Activated CD8-positive, alpha-beta memory T cell treated with anti-CD3 and anti-CD28 coated beads for 36 hours (primary cell): ENCODE data around the gene TIMM44. TPM values are rescaled to one million over a fixed set of nuclear protein-coding genes. Genes with fewer than 3 reads are reported as not detected.

Source experiments
- CTCF ChIA-PET: fragments of 350-600 bp; sonication (Branson Sonifier 250); formaldehyde crosslinking; loops from one replicate; lab custom pipeline; 2021; ENCODE audit warnings: antibody characterized with exemption; lab: Charles Lee
- POLR2A ChIA-PET: fragments of 350-600 bp; sonication (Branson Sonifier 250); formaldehyde crosslinking; loops from one replicate; lab custom pipeline; 2021; ENCODE audit warnings: antibody characterized with exemption; lab: Charles Lee
- total RNA-seq, 2 experiments: library from RNA; stranded (reverse); gene quantifications; one replicate each; pipeline ENCODE4 v1.2.3, GENCODE V29; 2021

Gene TIMM44
- total RNA-seq, 2 experiments from 2014 or later, result 115 to 118 TPM

DNA sequence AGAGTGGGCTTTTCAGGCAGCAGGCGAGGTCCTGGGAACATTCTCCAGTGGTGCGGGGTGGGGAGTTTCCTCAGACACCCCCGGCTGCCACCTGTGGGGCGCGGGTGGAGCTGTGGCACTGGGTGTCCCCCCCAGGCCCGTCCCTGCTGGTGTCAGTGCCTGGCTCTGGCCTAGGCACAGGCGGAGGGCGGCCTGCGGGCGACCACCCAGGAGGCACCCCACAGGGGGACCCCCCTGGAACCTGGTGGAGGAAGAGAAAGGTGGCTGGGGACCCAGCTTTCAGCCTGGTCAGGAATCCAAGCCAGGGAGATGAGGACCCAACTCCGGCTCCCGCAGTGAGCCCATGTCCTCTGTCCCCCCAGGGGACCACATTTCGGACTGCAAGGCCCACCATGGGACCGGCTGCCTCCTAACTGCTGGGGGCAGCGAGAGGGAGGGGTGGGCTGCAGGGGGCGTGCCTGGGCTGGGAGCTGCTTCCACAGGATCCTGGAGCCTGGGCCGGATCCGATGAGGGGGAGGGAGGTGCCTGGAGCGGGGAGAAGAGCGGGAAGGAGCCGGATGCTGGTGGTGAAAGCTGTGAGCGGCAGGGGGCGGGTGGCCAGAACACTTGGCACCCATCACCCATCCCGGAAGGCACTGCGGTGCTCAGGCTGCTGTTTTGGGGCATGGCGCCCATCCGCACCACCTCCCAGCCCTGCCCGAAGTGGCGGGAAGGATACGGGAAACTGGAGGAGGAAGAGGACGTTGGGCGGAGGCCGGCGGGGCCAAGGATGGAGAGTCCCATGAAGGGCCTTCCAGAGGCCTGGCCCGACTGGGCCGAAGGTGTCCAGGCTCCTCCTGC is 12.0 kb downstream of the TIMM44 start:
- ChIA-PET CTCF (interaction anchor here (1.2 kb wide), 1 partner anchor 13 kb away, joined by 3 read pairs; no protein-coding TSS in a partner anchor), POLR2A (interaction anchor here (0.6 kb wide), 1 partner anchor 162 kb away, joined by 3 read pairs; no protein-coding TSS in a partner anchor)

GRCh38 chr19:7930765-7931164 is 12.7 kb downstream of the TIMM44 start:
- POLR2A ChIA-PET, result interaction anchor here (0.6 to 4.1 kb wide), 2 partner anchors 13 to 163 kb away, joined by 3 to 21 read pairs; partner anchors contain the start of gene TIMM44
- CTCF ChIA-PET, result interaction anchor here (1.2 kb wide), 1 partner anchor 14 kb away, joined by 3 read pairs; no protein-coding TSS in a partner anchor

- ChIA-PET CTCF (interaction anchor here (1.2 kb wide), 1 partner anchor 15 kb away, joined by 3 read pairs; no protein-coding TSS in a partner anchor), POLR2A (interaction anchor here (4.1 kb wide), 1 partner anchor 14 kb away, joined by 21 read pairs; the partner anchor contains the start of gene TIMM44)
These were observed 13.4 kb downstream of the TIMM44 start for GRCh38 chr19:7930030-7930429.

DNA sequence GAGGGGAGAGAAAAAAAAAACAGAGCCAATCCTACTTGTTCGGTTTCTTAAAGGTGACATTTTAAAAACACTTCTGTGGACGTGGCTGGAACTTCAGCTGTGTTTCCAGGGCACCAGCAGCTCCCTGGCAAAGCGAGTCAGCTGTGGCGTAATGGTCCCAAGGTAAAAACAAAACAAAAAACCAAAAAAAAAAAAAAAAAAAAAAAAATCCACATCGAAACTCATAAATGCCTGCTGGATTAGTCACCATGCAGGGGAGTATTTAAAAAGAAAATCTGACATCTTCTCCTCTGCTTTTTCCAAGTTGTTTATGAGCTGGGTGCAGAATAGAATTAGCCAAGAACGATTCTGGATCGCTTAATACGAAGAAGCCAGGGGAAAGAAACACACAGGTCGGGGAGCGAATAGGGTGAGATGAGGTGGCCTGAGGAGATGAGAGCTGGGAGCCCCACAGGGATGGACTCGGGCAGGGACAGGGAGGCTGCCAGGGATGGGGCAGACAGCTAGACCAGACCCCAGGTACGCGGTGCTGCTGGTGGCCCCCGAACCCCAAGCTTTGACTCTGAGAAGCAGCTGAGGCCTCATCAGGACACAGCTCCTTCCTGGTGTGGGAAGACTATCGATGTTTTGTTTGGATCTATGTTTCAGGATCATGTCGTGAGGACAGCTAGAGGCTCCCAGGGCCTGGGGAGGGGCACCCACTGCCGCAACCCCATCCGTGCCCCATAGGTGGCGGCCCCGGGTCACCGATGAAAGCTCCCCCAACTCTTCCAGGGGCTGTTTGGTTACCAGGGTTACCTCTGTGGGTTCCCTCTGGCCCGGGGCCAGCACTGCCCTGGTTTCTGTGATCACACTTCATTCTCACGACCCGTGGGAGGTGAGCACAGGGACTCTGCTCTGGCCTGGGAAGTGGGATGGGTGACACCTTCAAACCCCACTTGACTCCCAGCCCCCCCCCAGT is 14.4 kb downstream of the TIMM44 start:
- POLR2A ChIA-PET, result interaction anchor here (0.7 to 4.1 kb wide), 2 partner anchors 15 to 127 kb away, joined by 11 to 21 read pairs; partner anchors contain the start of gene TIMM44
- CTCF ChIA-PET, result interaction anchor here (0.5 to 0.9 kb wide), 6 partner anchors 11 to 51 kb away, joined by 3 to 5 read pairs (median 3); no protein-coding TSS in a partner anchor

GRCh38 chr19:7928334-7928706 is 15.1 kb downstream of the TIMM44 start:
- POLR2A ChIA-PET, result interaction anchor here (0.6 to 4.1 kb wide), 2 partner anchors 16 to 583 kb away, joined by 3 to 21 read pairs; partner anchors contain the start of gene TIMM44

GRCh38 chr19:7927605-7928333 is 15.7 kb downstream of the TIMM44 start:
- ChIA-PET POLR2A (interaction anchor here (0.6 to 4.1 kb wide), 2 partner anchors 16 to 583 kb away, joined by 3 to 21 read pairs; partner anchors contain the start of gene TIMM44), CTCF (interaction anchor here (0.9 to 1.8 kb wide), 3 partner anchors 8 to 11 kb away, joined by 3 to 4 read pairs (median 4); no protein-coding TSS in a partner anchor)

More at GRCh38 chr19:7928334-7928706, 15.1 kb downstream of the TIMM44 start:
- CTCF ChIA-PET, result interaction anchor here (0.8 kb wide), 1 partner anchor 16 kb away, joined by 5 read pairs; no protein-coding TSS in a partner anchor

DNA sequence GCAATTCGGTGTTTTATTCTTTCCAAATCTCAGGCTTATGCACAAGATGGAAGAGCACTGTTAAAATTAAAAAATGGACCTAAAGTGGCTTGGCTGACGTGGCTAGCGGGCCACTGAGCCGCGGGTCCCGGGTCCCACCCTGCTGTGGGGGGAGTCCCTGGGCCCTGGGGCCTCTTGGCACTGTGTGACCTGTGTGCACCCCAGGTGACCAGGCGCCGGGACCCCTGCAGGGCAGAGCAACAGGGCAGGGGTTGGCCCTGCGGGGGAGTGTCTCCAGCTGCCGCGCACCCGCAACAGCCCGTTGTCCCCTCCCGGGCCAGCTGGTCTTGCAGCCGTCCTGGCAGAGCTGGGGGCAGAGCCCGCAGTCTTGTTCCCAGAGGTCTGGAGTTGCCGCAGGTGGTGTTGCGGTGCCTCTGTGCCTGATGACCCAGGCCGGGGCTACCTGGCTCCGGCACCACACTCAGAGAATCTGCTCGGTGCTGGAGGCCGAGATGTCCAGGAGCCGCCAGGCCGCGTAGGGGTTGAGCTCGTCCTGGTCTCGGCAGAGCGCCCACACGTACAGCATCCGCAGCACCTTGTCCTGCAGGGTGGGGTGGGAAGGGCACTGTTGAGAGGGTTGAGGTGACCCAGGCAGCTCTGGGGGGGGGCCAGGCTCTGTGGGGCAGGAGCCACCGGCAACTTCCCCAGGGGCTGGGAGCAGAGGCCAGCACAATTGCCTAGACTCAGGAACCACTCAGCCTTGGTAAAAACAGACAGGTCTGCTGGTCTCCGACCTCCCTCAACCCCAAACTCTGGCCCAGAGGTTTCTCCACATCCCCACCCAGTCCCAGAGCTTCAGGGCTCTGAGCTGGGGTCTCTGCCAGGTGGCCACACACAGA is 16.5 kb downstream of the TIMM44 start:
- POLR2A ChIA-PET, result interaction anchor here (0.6 to 4.1 kb wide), 2 partner anchors 17 to 56 kb away, joined by 3 to 21 read pairs; partner anchors contain the start of gene TIMM44
- CTCF ChIA-PET, result interaction anchor here (0.6 to 1.8 kb wide), 5 partner anchors 9 to 17 kb away, joined by 3 to 4 read pairs (median 3); partner anchors contain the start of gene TIMM44

DNA sequence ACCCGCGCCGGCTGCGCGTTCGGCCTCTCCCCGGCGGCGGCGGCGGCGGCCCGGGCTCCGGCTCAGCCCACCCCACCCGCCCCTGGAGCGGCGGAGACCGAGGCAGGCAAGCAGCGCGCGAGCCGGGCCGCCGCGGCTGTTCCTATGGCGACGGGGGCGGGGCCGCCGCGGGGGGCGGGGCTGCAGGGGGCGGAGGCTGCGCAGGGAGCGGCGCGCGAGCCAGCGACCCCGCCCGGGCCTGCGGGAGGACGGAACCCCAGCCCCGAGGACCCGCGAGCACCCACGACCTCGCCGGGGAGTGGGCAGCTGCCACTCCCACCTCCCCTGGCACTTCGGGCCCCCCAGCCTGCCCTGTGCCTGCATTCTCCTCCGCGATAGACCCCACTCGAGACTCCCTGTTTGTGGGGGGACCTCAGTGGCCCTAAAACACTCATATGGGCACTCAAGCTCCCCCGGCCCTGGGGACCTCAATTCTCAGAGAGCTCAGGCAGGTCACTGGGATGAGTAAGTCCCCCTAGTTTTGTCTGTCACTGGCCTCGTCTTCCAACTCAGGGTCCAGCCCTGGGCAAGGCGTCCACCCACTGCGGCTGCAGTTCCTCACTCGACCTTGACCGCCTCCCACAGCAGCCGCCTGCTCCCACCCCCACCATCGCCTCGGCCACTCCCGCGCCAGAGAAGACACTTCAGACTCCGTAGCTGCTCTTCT is 17.3 kb downstream of the TIMM44 start, which contains the start of gene CTXN1:
TSS of gene CTXN1 (minus strand) at position 115 of the 706 bp plus-strand sequence. CDS start 597 bp downstream, outside the sequence.
- POLR2A ChIA-PET, result interaction anchor here (4.1 kb wide), 1 partner anchor 18 kb away, joined by 21 read pairs; the partner anchor contains the start of gene TIMM44
- CTCF ChIA-PET, result interaction anchor here (0.6 to 1.8 kb wide), 4 partner anchors 9 to 17 kb away, joined by 3 to 4 read pairs (median 4); partner anchors contain the start of gene TIMM44

DNA sequence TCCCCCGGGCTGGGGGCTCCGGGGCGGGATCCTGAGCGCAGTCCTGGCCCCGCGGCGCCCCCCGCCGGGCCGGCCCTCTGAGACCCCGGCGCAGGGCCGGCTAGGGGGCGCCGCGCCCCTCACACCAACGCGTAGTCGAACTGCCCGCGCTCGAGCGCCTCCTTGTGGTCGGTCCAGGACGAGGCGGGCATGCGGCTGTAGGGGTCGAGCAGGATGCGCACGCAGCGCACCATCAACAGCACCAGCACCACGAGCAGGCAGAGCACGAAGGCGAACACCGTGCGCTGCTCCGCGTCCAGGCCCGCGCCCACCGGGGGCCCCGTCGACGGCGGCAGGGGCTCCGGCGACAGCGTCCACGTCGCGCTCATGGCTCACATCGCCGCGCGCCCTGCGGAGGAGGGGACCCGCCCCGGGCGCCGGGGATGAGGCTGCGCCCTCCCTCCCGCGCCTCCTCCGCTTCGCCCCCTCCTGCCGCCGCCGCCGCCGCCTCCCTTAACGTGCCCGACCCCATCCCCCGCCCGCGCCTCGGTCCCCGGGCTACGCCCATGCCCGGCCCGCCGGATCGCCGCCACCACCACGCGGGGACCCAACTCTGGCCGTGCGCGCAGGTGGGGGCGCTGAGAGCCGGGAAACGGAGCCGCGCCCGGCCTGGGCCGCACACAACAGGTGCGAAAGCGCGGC is 18.2 kb downstream of the TIMM44 start:
- CTCF ChIA-PET, result no interaction called here
- POLR2A ChIA-PET, result no interaction called here

DNA sequence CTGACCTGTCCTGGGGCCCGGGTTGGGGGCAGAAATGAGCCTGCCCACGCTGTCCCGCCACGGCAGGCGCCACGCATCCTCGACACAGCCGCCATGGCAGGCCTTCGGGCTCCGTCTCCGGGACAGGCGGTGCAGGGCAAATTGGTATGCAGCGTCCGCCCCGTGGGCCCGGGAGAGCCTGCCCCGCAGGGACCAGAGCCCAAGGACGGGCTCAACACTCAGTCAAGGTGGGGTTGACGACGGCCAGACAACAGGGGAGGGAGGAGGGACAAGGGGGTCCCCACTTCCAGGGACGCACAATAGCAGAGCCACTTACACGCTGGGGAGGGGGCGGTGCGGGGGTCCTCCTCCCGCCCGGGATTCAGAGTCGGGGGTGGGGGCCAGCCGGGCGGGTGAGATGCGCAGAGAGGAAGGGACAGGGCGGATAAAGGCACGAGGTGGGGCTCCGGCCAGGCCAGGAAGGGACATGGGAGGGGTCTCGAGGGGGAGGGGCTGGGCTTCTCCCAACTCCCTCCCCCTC is 18.8 kb downstream of the TIMM44 start:
- ChIA-PET CTCF (interaction anchor here (1.1 to 1.7 kb wide), 3 partner anchors 20 to 72 kb away, joined by 3 to 4 read pairs (median 3); partner anchors contain the start of gene MAP2K7), POLR2A (no interaction called here)

- ChIA-PET POLR2A (no interaction called here), CTCF (interaction anchor here (1.1 to 1.7 kb wide), 3 partner anchors 20 to 71 kb away, joined by 3 to 4 read pairs (median 3); partner anchors contain the start of gene MAP2K7)
These were observed 19.2 kb downstream of the TIMM44 start for GRCh38 chr19:7924241-7924640.

DNA sequence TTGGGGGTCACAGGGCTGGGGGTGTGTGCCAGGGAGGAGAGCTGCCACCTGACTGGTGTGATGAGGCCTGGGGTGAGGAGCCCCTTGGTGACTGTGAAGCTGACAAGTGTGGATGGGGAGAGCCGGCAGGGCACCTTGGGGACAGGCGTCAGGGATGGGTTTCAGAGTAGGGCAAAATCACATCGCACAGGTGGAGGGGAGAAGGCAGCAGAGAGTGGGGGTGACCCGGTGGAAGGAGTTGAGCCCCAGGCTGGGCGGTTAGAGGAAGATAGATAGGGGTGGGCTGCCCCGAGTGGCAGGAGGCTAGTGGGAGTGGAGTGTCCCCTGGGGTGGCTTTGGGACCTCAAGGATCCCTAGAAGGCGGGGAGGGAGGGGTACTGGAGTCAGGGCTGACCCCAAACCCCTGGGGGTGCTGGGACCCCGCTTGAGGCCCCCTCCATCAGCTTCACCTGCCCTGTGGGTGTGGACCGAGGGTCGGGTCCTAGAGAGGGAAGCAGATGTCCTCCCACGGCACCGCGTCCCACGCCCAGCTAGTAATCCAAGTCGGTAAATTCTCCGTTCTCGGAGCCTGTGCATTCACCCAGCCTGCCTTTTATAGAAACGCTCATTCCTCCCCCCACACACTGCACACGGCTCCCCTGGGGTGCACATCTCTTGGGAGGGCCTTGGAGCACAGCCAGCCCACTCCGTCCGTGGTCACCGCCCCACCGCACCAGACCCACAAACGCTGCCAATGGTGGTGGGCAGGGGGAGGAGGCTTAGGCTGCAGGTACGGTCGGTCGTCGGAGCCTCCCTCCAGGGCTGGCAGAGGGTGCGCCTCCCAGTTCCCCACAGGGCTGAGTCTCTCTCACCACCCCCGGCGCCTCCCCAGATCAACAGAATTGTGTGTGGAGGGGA is 19.9 kb downstream of the TIMM44 start:
- CTCF ChIA-PET, result interaction anchor here (0.9 to 1.7 kb wide), 4 partner anchors 20 to 70 kb away, joined by 3 to 4 read pairs (median 3); partner anchors contain the start of gene MAP2K7
- POLR2A ChIA-PET, result no interaction called here

GRCh38 chr19:7922836-7923195 is 20.6 kb downstream of the TIMM44 start:
- CTCF ChIA-PET, result interaction anchor here (0.9 to 2.6 kb wide), 3 partner anchors 19 to 54 kb away, joined by 3 to 11 read pairs (median 4); partner anchors contain the start of gene MAP2K7

More at GRCh38 chr19:7922836-7923195, 20.6 kb downstream of the TIMM44 start:
- POLR2A ChIA-PET, result no interaction called here
